Transverse colon (tissue), 4 donors: ENCODE data around the gene NBEAL2. TPM values are rescaled to one million over a fixed set of nuclear protein-coding genes. Genes with fewer than 3 reads are reported as not detected.

Experiments
- DNase-seq: peaks from one replicate; pipeline ENCODE4 v3.0.0-alpha.2; 2019
- H3K27ac ChIP-seq, 4 donors: fragments of 200-600 bp; sonication (generic); 2 replicates each; pipeline ENCODE4 v1.5.1; 2016 to 2018; ENCODE audit warnings: inconsistent platforms in 4 of 4
- H3K27me3 ChIP-seq: fragments of 200-600 bp; sonication (generic); 2 replicates; pipeline ENCODE4 v1.5.1; 2017; ENCODE audit warnings: inconsistent platforms
- H3K36me3 ChIP-seq, 4 donors: fragments of 200-600 bp; sonication (generic); 2 replicates each; pipeline ENCODE4 v1.5.1; 2017 to 2019; ENCODE audit warnings: inconsistent platforms in 4 of 4
- H3K4me1 ChIP-seq, 4 donors: fragments of 200-600 bp; sonication (generic); 2 replicates each; pipeline ENCODE4 v1.5.1; 2017 to 2020; ENCODE audit warnings: inconsistent platforms in 4 of 4
- H3K4me3 ChIP-seq, 4 donors: fragments of 200-600 bp; sonication (generic); 1 replicate in 1 of 4; 2 replicates in 3 of 4; pipeline versions ENCODE4 v1.5.1 to v1.6.1; 2017 to 2019; ENCODE audit warnings: inconsistent platforms in 4 of 4
- H3K9me3 ChIP-seq, 2 donors: fragments of 200-600 bp; sonication (generic); 2 replicates each; pipeline ENCODE4 v1.5.1; 2017 to 2019; ENCODE audit warnings: inconsistent platforms in 2 of 2
- CTCF ChIP-seq, 5 experiments: fragments of 200-600 bp in 3 of 5; fragments of 450-650 bp in 2 of 5; sonication (generic) in 3 of 5; IDR thresholded peaks; 1 replicate in 2 of 5; 2 replicates in 3 of 5; pipeline ENCODE4 v1.5.1; 2016 to 2017; ENCODE audit warnings: antibody characterized with exemption in 5 of 5, inconsistent platforms in 3 of 5, mild to moderate bottlenecking in 2 of 5, moderate library complexity in 1 of 5
- EP300 ChIP-seq: sonication (generic); formaldehyde crosslinking; IDR thresholded peaks from one replicate; pipeline ENCODE4 v1.6.1; 2017; ENCODE audit warnings: antibody characterized with exemption, low read depth
- POLR2A ChIP-seq: fragments of 450-650 bp; IDR thresholded peaks from one replicate; pipeline ENCODE4 v1.6.1; 2016; ENCODE audit warnings: antibody characterized with exemption, mild to moderate bottlenecking, moderate library complexity
- POLR2AphosphoS5 ChIP-seq, 3 donors: sonication (generic); formaldehyde crosslinking; IDR thresholded peaks; one replicate each; pipeline ENCODE4 v1.6.1; 2016; ENCODE audit warnings: antibody characterized with exemption in 3 of 3
- WGBS, 2 donors: methylation state at CpG; one replicate each; pipeline ENCODE4 v1.1.5; 2018; ENCODE audit warnings: low coverage in 1 of 2; 5-methylcytosine and 5-hydroxymethylcytosine counted together
- in situ Hi-C, 4 donors: fragments of 200-750 bp; cut with MboI; loops; one replicate each; pipeline versions ENCODE4 v1.15.0 to v1.15.1; 2017; ENCODE audit warnings: low sequenced_read_pairs in 3 of 4, low pct_ligation_motif_present in 1 of 4, low pct_unique_long_range_greater_than_20kb in 1 of 4
- intact Hi-C: fragments of 100-400 bp; cut with DNase I; formaldehyde crosslinking; loops from one replicate; pipeline ENCODE4 v1.15.1; 2023; ENCODE audit warnings: low total_unique reads
- total RNA-seq, 4 donors: library from RNA; depleted of rRNA; stranded (reverse); fragments of >200 nt; gene quantifications; one replicate each; pipeline ENCODE4 v1.1.0, GENCODE V29; 2016

NBEAL2 gene
- total RNA-seq, 4 donors from 2014 or later, result 81.1 to 163 (median 122) TPM

- H3K27me3 ChIP-seq, result no peaks in the 10 kb centered on the region
- H3K4me1 ChIP-seq, result peaks cover 38 to 72% (median 59%) of the 10 kb centered on the region in 4 donors
- TF ChIP-seq EP300 (no peak), POLR2AphosphoS5 (IDR thresholded peaks at IDR 0.05) (no peak), CTCF (IDR thresholded peaks at IDR 0.05) (no peak), POLR2A (no peak)
- intact Hi-C loops, result loop anchor here (5.0 kb wide), 1 partner anchor 37 kb away; the partner anchor contains the start of genes CCDC12 and NBEAL2
- H3K27ac ChIP-seq, result peak overlapping the region; percentile 9 to 65 (median 42)
- DNase-seq, result no peak
- peaks cover 0 to 13% (median 6%) of the 10 kb centered on the region in 4 donors for H3K36me3 ChIP-seq
- 75 to 100% methylated on average over 1 to 12 of the region's 12 CpGs for WGBS, 2 donors
- no peaks in the 10 kb centered on the region for H3K9me3 ChIP-seq
- in situ Hi-C loops, result loop anchor here in 1 of 4 donors (10.0 kb wide), 1 partner anchor 45 kb away; no protein-coding TSS in a partner anchor
- no peak overlapping the region for H3K4me3 ChIP-seq
Measured at GRCh38 chr3:46939578-46940445, 39.7 kb upstream of the NBEAL2 start.

GRCh38 chr3:46942076-46942475 is 37.4 kb upstream of the NBEAL2 start:
- 80% methylated on average over 7 of the region's 7 CpGs; no CpG with 5 or more reads in 1 of the 2 donors for WGBS, 2 donors

GRCh38 chr3:46942481-46943236 is 36.8 kb upstream of the NBEAL2 start:
- Histone ChIP-seq H3K36me3 (peaks cover 0 to 13% (median 6%) of the 10 kb centered on the region in 4 donors), H3K9me3 (no peaks in the 10 kb centered on the region), H3K27ac (peak overlapping the region; percentile 74 to 87 (median 84)), H3K27me3 (no peaks in the 10 kb centered on the region), H3K4me1 (peaks cover 48 to 80% (median 68%) of the 10 kb centered on the region in 4 donors), H3K4me3 (peak overlapping the region in 1 of 4 donors; percentile 16)
- peak; percentile 6 for DNase-seq
- in situ Hi-C loops (no loop called here), intact Hi-C loops (no loop called here)
- 79 to 86% methylated on average over 2 to 12 of the region's 12 CpGs for WGBS, 2 donors
- no peak for TF ChIP-seq POLR2A
- TF ChIP-seq CTCF (IDR thresholded peaks at IDR 0.05), result no peak
- TF ChIP-seq EP300, result no peak
- no peak for TF ChIP-seq POLR2AphosphoS5 (IDR thresholded peaks at IDR 0.05)

More at GRCh38 chr3:46942076-46942475, 37.4 kb upstream of the NBEAL2 start:
- DNase-seq, result peak; percentile 60
- H3K9me3 ChIP-seq, result no peaks in the 10 kb centered on the region
- peak overlapping the region; percentile 74 to 87 (median 84) for H3K27ac ChIP-seq
- H3K4me3 ChIP-seq, result no peak overlapping the region
- TF ChIP-seq EP300 (no peak), POLR2AphosphoS5 (IDR thresholded peaks at IDR 0.05) (peak in 1 of 3 donors; percentile 38)
- intact Hi-C loops, result no loop called here
- H3K36me3 ChIP-seq, result peaks cover 0 to 13% (median 6%) of the 10 kb centered on the region in 4 donors
- peaks cover 42 to 74% (median 62%) of the 10 kb centered on the region in 4 donors for H3K4me1 ChIP-seq
- in situ Hi-C loops, result no loop called here
- H3K27me3 ChIP-seq, result no peaks in the 10 kb centered on the region

- Histone ChIP-seq H3K4me1 (peaks cover 56 to 83% (median 75%) of the 10 kb centered on the region in 4 donors), H3K4me3 (peak overlapping the region in 2 of 4 donors; percentile 7 to 16), H3K27ac (peak overlapping the region; percentile 74 to 87 (median 84)), H3K27me3 (no peaks in the 10 kb centered on the region), H3K9me3 (no peaks in the 10 kb centered on the region), H3K36me3 (peaks cover 0 to 13% (median 6%) of the 10 kb centered on the region in 4 donors)
- 59% methylated on average over 12 of the region's 12 CpGs; no CpG with 5 or more reads in 1 of the 2 donors for WGBS, 2 donors
- TF ChIP-seq POLR2A (no peak), POLR2AphosphoS5 (IDR thresholded peaks at IDR 0.05) (peak in 1 of 3 donors; percentile 11), CTCF (IDR thresholded peaks at IDR 0.05) (no peak)
- in situ Hi-C loops (no loop called here), intact Hi-C loops (no loop called here)
- DNase-seq, result peak; percentile 69
Measured at GRCh38 chr3:46943237-46944187, 36.0 kb upstream of the NBEAL2 start.
